Ectodermal cell (in vitro differentiated cells): ENCODE measurements around the gene RAET1L.

ENCODE experiments used
- H3K27ac ChIP-seq: 2 replicates; pipeline ENCODE4 v1.7.0; 2013; ENCODE audit warnings: mild to moderate bottlenecking, low read depth, low read length; ENCODE audit not compliant: insufficient read depth, poor library complexity, severe bottlenecking
- H3K27me3 ChIP-seq: 2 replicates; pipeline ENCODE4 v1.7.0; 2013; ENCODE audit warnings: mild to moderate bottlenecking, low read length; ENCODE audit not compliant: insufficient read depth, control insufficient read depth, poor library complexity, severe bottlenecking
- H3K36me3 ChIP-seq: one replicate; pipeline ENCODE4 v1.7.0; 2013; ENCODE audit warnings: low read length; ENCODE audit not compliant: control insufficient read depth, insufficient read depth
- H3K4me1 ChIP-seq: one replicate; pipeline ENCODE4 v1.7.0; 2013; ENCODE audit warnings: low read length; ENCODE audit not compliant: control insufficient read depth, insufficient read depth
- H3K4me3 ChIP-seq: 2 replicates; pipeline ENCODE4 v1.7.0; 2013; ENCODE audit warnings: low read depth, low read length, control low read depth; ENCODE audit not compliant: insufficient read depth
- H3K9me3 ChIP-seq: 2 replicates; pipeline ENCODE4 v1.7.0; 2013; ENCODE audit warnings: mild to moderate bottlenecking, low read length, moderate library complexity; ENCODE audit not compliant: control insufficient read depth
- WGBS, 2 experiments: methylation state at CpG; one replicate each; pipeline ENCODE4 v1.1.7; 2013; ENCODE audit warnings: missing lambda C conversion rate in 2 of 2; 5-methylcytosine and 5-hydroxymethylcytosine counted together

Gene RAET1L

DNA sequence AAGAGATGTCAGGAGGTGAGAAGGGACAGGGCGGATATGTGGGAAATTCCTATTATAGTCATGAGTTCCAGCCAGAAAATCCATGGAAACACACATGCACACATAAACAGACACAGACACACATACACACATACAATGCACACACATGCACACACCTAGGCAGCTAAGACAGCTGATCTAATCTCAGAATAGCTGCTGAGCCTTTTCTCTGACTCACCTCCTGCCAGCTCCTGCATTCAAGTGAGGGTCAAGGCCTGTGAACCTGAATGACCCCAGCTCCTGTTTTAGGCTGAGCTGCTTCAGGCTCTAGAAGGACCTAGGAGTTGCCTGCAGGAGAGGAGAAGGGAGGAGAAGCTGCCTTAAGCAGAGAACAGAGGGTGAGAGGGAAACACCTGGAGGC is 21.6 kb upstream of the RAET1L start:
- H3K36me3 ChIP-seq, result no peaks in the 10 kb centered on the region
- WGBS, 2 experiments, result 78 to 100% methylated on average over 1 of the region's 1 CpG

DNA sequence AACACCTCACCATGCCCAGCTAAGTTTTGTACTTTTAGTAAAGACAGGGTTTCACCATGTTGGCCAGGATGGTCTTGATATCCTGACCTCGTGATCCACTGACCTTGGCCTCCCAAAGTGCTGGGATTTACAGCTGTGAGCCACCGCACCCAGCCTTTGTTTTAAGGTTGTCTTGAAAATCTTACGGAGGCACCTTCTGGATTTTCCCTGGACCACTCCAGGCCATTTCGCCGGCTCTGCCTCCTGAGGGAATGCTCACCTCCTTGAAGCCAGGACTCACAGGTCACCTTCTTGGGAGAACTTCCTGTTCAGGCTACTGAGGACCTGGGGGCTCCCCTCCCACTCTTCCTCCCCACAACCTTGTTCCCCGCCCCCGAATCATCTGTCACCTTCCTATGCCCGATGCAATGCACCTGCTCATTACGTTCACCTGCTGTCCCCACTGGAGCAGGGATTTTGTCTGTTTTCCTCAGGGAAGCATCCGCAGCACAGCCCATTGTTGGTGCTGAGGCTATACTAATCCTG is 19.4 kb upstream of the RAET1L start:
- Histone ChIP-seq H3K4me3 (no peak overlapping the region), H3K9me3 (no peaks in the 10 kb centered on the region), H3K27me3 (peaks cover 33% of the 10 kb centered on the region), H3K4me1 (no peaks in the 10 kb centered on the region), H3K27ac (no peak overlapping the region), H3K36me3 (no peaks in the 10 kb centered on the region)
- WGBS, 2 experiments, result 90 to 94% methylated on average over 10 of the region's 10 CpGs

More for the DNA sequence above, 21.6 kb upstream of the RAET1L start:
- peaks cover 2% of the 10 kb centered on the region for H3K9me3 ChIP-seq
- H3K4me3 ChIP-seq, result no peak overlapping the region
- H3K4me1 ChIP-seq, result no peaks in the 10 kb centered on the region
- no peak overlapping the region for H3K27ac ChIP-seq
- H3K27me3 ChIP-seq, result peaks cover 10% of the 10 kb centered on the region

GRCh38 chr6:150043501-150044412 is 18.4 kb upstream of the RAET1L start:
- no peaks in the 10 kb centered on the region for H3K9me3 ChIP-seq
- no peaks in the 10 kb centered on the region for H3K4me1 ChIP-seq
- 85 to 90% methylated on average over 15 to 17 of the region's 19 CpGs for WGBS, 2 experiments
- no peak overlapping the region for H3K4me3 ChIP-seq
- peaks cover 42% of the 10 kb centered on the region for H3K27me3 ChIP-seq
- H3K36me3 ChIP-seq, result no peaks in the 10 kb centered on the region
- no peak overlapping the region for H3K27ac ChIP-seq

- H3K4me1 ChIP-seq, result no peaks in the 10 kb centered on the region
- H3K4me3 ChIP-seq, result no peak overlapping the region
- no peaks in the 10 kb centered on the region for H3K9me3 ChIP-seq
- H3K36me3 ChIP-seq, result no peaks in the 10 kb centered on the region
- H3K27ac ChIP-seq, result no peak overlapping the region
- WGBS, 2 experiments, result 92 to 95% methylated on average over 13 of the region's 13 CpGs
- peaks cover 49% of the 10 kb centered on the region for H3K27me3 ChIP-seq
These were observed 17.8 kb upstream of the RAET1L start for GRCh38 chr6:150043096-150043495.

- H3K27me3 ChIP-seq, result peaks cover 95% of the 10 kb centered on the region
- peaks cover 6% of the 10 kb centered on the region for H3K4me1 ChIP-seq
- H3K9me3 ChIP-seq, result no peaks in the 10 kb centered on the region
- no peaks in the 10 kb centered on the region for H3K36me3 ChIP-seq
- peak overlapping the region; percentile 11 for H3K4me3 ChIP-seq
- WGBS, 2 experiments, result 8 to 9% methylated on average over 20 to 21 of the region's 21 CpGs
- no peak overlapping the region for H3K27ac ChIP-seq
These were observed 13.1 kb upstream of the RAET1L start for GRCh38 chr6:150038202-150039062.

DNA sequence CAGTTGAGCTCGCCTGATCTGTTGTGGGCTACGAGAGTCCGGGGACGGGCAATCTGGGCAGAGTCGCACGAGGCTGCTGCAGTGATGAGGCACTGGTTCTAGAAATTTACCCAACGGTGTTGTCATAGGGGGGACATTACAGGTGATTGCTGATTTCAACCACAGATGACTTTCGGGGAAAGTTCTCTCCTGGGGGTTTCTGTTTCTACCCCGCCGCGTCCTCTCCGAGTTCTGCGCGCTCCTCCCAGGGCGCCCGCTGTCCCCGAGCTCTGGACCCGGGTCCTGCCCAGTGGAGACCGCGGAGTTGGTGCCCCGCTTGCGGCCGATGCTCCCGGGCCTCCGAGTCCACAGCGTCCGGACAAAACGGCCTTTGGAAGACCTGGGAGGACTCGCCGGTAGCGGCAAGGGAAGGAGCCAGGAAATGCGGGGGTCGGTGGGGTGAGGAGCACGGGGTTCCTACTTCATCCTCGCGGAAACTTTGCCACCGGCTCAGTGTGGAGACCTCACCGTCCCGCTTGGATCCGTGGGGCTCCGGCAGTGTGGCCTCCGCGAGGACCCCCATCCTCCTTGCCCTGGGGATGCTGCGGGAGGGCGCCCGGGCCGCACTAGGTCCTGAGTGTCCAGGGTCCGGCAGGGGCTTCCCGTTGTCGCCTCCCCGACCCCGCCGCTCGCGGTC is 12.3 kb upstream of the RAET1L start:
- Histone ChIP-seq H3K27ac (no peak overlapping the region), H3K4me3 (peak overlapping the region; percentile 11), H3K27me3 (peaks cover 99% of the 10 kb centered on the region), H3K36me3 (no peaks in the 10 kb centered on the region), H3K9me3 (no peaks in the 10 kb centered on the region), H3K4me1 (peaks cover 6% of the 10 kb centered on the region)
- WGBS, 2 experiments, result 3 to 4% methylated on average over 55 of the region's 55 CpGs

- peaks cover 6% of the 10 kb centered on the region for H3K4me1 ChIP-seq
- H3K27ac ChIP-seq, result no peak overlapping the region
- no peaks in the 10 kb centered on the region for H3K36me3 ChIP-seq
- H3K27me3 ChIP-seq, result peaks cover 86% of the 10 kb centered on the region
- H3K9me3 ChIP-seq, result no peaks in the 10 kb centered on the region
- H3K4me3 ChIP-seq, result no peak overlapping the region
- 77 to 83% methylated on average over 5 of the region's 5 CpGs for WGBS, 2 experiments
These were observed 10.7 kb upstream of the RAET1L start for GRCh38 chr6:150036081-150036480.

- Histone ChIP-seq H3K4me1 (peaks cover 6% of the 10 kb centered on the region), H3K27ac (no peak overlapping the region), H3K4me3 (no peak overlapping the region), H3K27me3 (peaks cover 58% of the 10 kb centered on the region), H3K36me3 (no peaks in the 10 kb centered on the region), H3K9me3 (no peaks in the 10 kb centered on the region)
- 85 to 91% methylated on average over 6 of the region's 6 CpGs for WGBS, 2 experiments
These were observed 8.0 kb upstream of the RAET1L start for GRCh38 chr6:150033207-150033771.

- no peak overlapping the region for H3K27ac ChIP-seq
- WGBS, 2 experiments, result 91 to 93% methylated on average over 8 of the region's 8 CpGs
- no peaks in the 10 kb centered on the region for H3K36me3 ChIP-seq
- H3K9me3 ChIP-seq, result no peaks in the 10 kb centered on the region
- H3K4me1 ChIP-seq, result peaks cover 3% of the 10 kb centered on the region
- H3K4me3 ChIP-seq, result no peak overlapping the region
- H3K27me3 ChIP-seq, result peaks cover 51% of the 10 kb centered on the region
These were observed 7.3 kb upstream of the RAET1L start for GRCh38 chr6:150032598-150032997.
